Measurements from ENCODE around the gene ULK2. TPM values are rescaled to one million over a fixed set of nuclear protein-coding genes. Genes with fewer than 3 reads are reported as not detected.

The ULK2 gene
- total and polyA plus RNA-seq, 2 of the 13 experiments (the other 11 are each of a cell fraction or from before 2014, with no cell fraction given): 0.01 TPM; not detected in 1

- TF ChIP-seq PRDM10 (CRISPR knock-in tag; IDR thresholded peaks at IDR 0.05; ENCODE audit: low read depth) (no peak), KDM1A (CRISPR knock-in tag; IDR thresholded peaks at IDR 0.05) (0 out of 2 replicates have a peak, but pooled peaks have one; percentile 44), KDM5B (CRISPR knock-in tag; IDR thresholded peaks at IDR 0.05; ENCODE audit: borderline replicate concordance) (0 out of 2 replicates have a peak, but pooled peaks have one; percentile 34), MIER3 (CRISPR knock-in tag; IDR thresholded peaks at IDR 0.05; ENCODE audit: borderline replicate concordance) (0 out of 2 replicates have a peak, but pooled peaks have one; percentile 61), KAT8 (CRISPR knock-in tag; IDR thresholded peaks at IDR 0.05) (peak; percentile 74), SMC3 (IDR thresholded peaks at IDR 0.05; ENCODE audit: low read length) (no peak), ZGPAT (CRISPR knock-in tag; IDR thresholded peaks at IDR 0.05) (peak; percentile 72), ISL2 (CRISPR knock-in tag; IDR thresholded peaks at IDR 0.05) (peak; percentile 94), ZNF253 (CRISPR knock-in tag; IDR thresholded peaks at IDR 0.05; ENCODE audit: borderline replicate concordance) (no peak), MED8 (CRISPR knock-in tag; IDR thresholded peaks at IDR 0.05; ENCODE audit: insufficient replicate concordance) (peak; percentile 45), ZNF331 (CRISPR knock-in tag; IDR thresholded peaks at IDR 0.05) (peak; percentile 50; the same call in 1 of the 2 replicates), REPIN1 (CRISPR knock-in tag; IDR thresholded peaks at IDR 0.05; ENCODE audit: borderline replicate concordance, low read depth) (peak; percentile 33; the same call in 1 of the 2 replicates), MTF2 (CRISPR knock-in tag; IDR thresholded peaks at IDR 0.05; ENCODE audit: borderline replicate concordance) (no peak), ZNF614 (CRISPR knock-in tag; IDR thresholded peaks at IDR 0.05; ENCODE audit: borderline replicate concordance) (peak; percentile 71; the same call in 1 of the 2 replicates), ZMYM2 (CRISPR knock-in tag; IDR thresholded peaks at IDR 0.05) (peak; percentile 48; the same call in 1 of the 2 replicates), ZNF556 (CRISPR knock-in tag; IDR thresholded peaks at IDR 0.05; ENCODE audit: borderline replicate concordance) (no peak; the same call in 1 of the 2 replicates), ZNF747 (CRISPR knock-in tag; IDR thresholded peaks at IDR 0.05; ENCODE audit: borderline replicate concordance) (no peak; the same call in 1 of the 2 replicates), ZC3H13 (CRISPR knock-in tag; IDR thresholded peaks at IDR 0.05) (no peak), HMG20B (CRISPR knock-in tag; conservative IDR thresholded peaks at IDR 0.05) (peak; percentile 85), ZNF615 (CRISPR knock-in tag; IDR thresholded peaks at IDR 0.05; ENCODE audit: borderline replicate concordance) (no peak), ASH2L (IDR thresholded peaks at IDR 0.05; ENCODE audit: insufficient read length, low read depth, low read length) (peak; percentile 84), TFE3 (CRISPR knock-in tag; IDR thresholded peaks at IDR 0.05) (peak; percentile 26; the same call in 1 of the 2 replicates), RAD21 (CRISPR knock-in tag; IDR thresholded peaks at IDR 0.05) (no peak), HNF4G (IDR thresholded peaks at IDR 0.05; ENCODE audit: borderline replicate concordance, low read depth, low read length) (peak; percentile 85), HNF4G (CRISPR knock-in tag; IDR thresholded peaks at IDR 0.05; ENCODE audit: borderline replicate concordance, low read depth) (peak; percentile 76; the same call in 1 of the 2 replicates)
These were observed 133.7 kb downstream of the ULK2 start (continued) for GRCh38 chr17:19733953-19734526.

Measured in HepG2 (cell line).